Activated CD8-positive, alpha-beta memory T cell treated with anti-CD3 and anti-CD28 coated beads, Interleukin-2, amount 50 U/mL, for 4 hours (primary cell): ENCODE data around the gene PRKCZ.
A peak's percentile ranks its signal among the peaks of the same experiment; 100 is the strongest.

ENCODE experiments used
- DNase-seq: peaks from one replicate; pipeline ENCODE4 v3.0.0-alpha.2; 2020

Gene PRKCZ

GRCh38 chr1:2200308-2200943 is 150.2 kb downstream of the PRKCZ start:
- DNase-seq: no peak

- no peak for DNase-seq
Observed at GRCh38 chr1:2201062-2201461, 150.9 kb downstream of the PRKCZ start.

GRCh38 chr1:2202008-2202575 is 151.9 kb downstream of the PRKCZ start:
- no peak for DNase-seq

GRCh38 chr1:2202843-2203601 is 152.8 kb downstream of the PRKCZ start:
- DNase-seq: no peak

- DNase-seq: no peak
Observed at GRCh38 chr1:2203671-2204414, 153.6 kb downstream of the PRKCZ start.

- DNase-seq: no peak
Observed at GRCh38 chr1:2204415-2205190, 154.4 kb downstream of the PRKCZ start.

- DNase-seq: peak; percentile 93
Observed at GRCh38 chr1:2205191-2205952, 155.2 kb downstream of the PRKCZ start.

GRCh38 chr1:2206813-2207487 is 156.7 kb downstream of the PRKCZ start:
- DNase-seq: no peak

- no peak for DNase-seq
Observed at GRCh38 chr1:2208309-2209239, 158.4 kb downstream of the PRKCZ start.

- DNase-seq: no peak
Observed at GRCh38 chr1:2209400-2210083, 159.3 kb downstream of the PRKCZ start.

GRCh38 chr1:2210084-2210653 is 160.0 kb downstream of the PRKCZ start:
- DNase-seq: no peak

GRCh38 chr1:2210786-2211185 is 160.6 kb downstream of the PRKCZ start:
- DNase-seq: no peak

- no peak for DNase-seq
Observed at GRCh38 chr1:2212274-2212531, 162.0 kb downstream of the PRKCZ start.

GRCh38 chr1:2212532-2213491 is 162.6 kb downstream of the PRKCZ start:
- peak; percentile 51 for DNase-seq

GRCh38 chr1:2213576-2214505 is 163.6 kb downstream of the PRKCZ start:
- DNase-seq: no peak

- DNase-seq: no peak
Observed at GRCh38 chr1:2214541-2215241, 164.5 kb downstream of the PRKCZ start.
